Endometrium (tissue), 2 donors: ENCODE data around the gene KITLG.
"Not testable (repeated sequence)": the region's sequence is repeated elsewhere in the genome, so short reads cannot be mapped to it uniquely, and the experiment has no call there.

Experiments
- FAIRE-seq: peaks from 2 replicates; lab custom pipeline; 2012; peaks lifted over from hg19 to GRCh38; lab: Jason Lieb, UNC
- donor health status: control.
- donor health status: control.

The KITLG gene

GRCh38 chr12:88539893-88540292 lies 40.4 kb downstream of the KITLG start:
- no peak for FAIRE-seq

GRCh38 chr12:88538697-88539096 lies 41.6 kb downstream of the KITLG start:
- FAIRE-seq: no peak

GRCh38 chr12:88538250-88538649 lies 42.0 kb downstream of the KITLG start:
- no peak for FAIRE-seq

- FAIRE-seq: no peak
Observed at GRCh38 chr12:88530868-88531267, 49.4 kb downstream of the KITLG start.

- no peak for FAIRE-seq
Observed at GRCh38 chr12:88529531-88530488, 50.5 kb downstream of the KITLG start.

- FAIRE-seq: no peak
Observed at GRCh38 chr12:88522961-88523360, 57.3 kb downstream of the KITLG start.

GRCh38 chr12:88520436-88520820 lies 59.8 kb downstream of the KITLG start:
- FAIRE-seq: no peak

GRCh38 chr12:88519802-88520435 lies 60.4 kb downstream of the KITLG start:
- FAIRE-seq: no peak

GRCh38 chr12:88518863-88519403 lies 61.3 kb downstream of the KITLG start:
- FAIRE-seq: no peak

- FAIRE-seq: no peak
Observed at GRCh38 chr12:88516811-88517210, 63.5 kb downstream of the KITLG start.

- no peak for FAIRE-seq
Observed at GRCh38 chr12:88510843-88511242, 69.4 kb downstream of the KITLG start.

GRCh38 chr12:88509851-88510250 lies 70.4 kb downstream of the KITLG start:
- FAIRE-seq: no peak

- FAIRE-seq: no peak
Observed at GRCh38 chr12:88509347-88509746, 70.9 kb downstream of the KITLG start.

GRCh38 chr12:88507851-88508250 lies 72.4 kb downstream of the KITLG start:
- not testable (repeated sequence) for FAIRE-seq

GRCh38 chr12:88507270-88507669 lies 73.0 kb downstream of the KITLG start:
- no peak for FAIRE-seq

GRCh38 chr12:88505696-88506095 lies 74.6 kb downstream of the KITLG start:
- FAIRE-seq: no peak

GRCh38 chr12:88503281-88503703 lies 77.0 kb downstream of the KITLG start:
- FAIRE-seq: no peak

GRCh38 chr12:88501972-88502938 lies 78.0 kb downstream of the KITLG start:
- FAIRE-seq: no peak

GRCh38 chr12:88496891-88497371 lies 83.3 kb downstream of the KITLG start:
- no peak for FAIRE-seq

GRCh38 chr12:88496429-88496828 lies 83.8 kb downstream of the KITLG start:
- no peak for FAIRE-seq

- no peak for FAIRE-seq
Observed at GRCh38 chr12:88495031-88495430, 85.2 kb downstream of the KITLG start.

GRCh38 chr12:88494520-88494919 lies 85.8 kb downstream of the KITLG start:
- FAIRE-seq: no peak
